Esophagus squamous epithelium (tissue), 5 donors: ENCODE measurements around the gene ZNF334. TPM values are rescaled to one million over a fixed set of nuclear protein-coding genes. Genes with fewer than 3 reads are reported as not detected.

Source experiments
- DNase-seq: peaks from one replicate; lab custom pipeline; 2025; lab: John Stamatoyannopoulos, UW
- H3K27ac ChIP-seq, 4 donors: fragments of 200-600 bp; sonication (generic); one replicate each; pipeline ENCODE4 v1.5.1; 2016 to 2019; ENCODE audit warnings: mild to moderate bottlenecking in 1 of 4
- H3K27me3 ChIP-seq, 4 donors: fragments of 200-600 bp; sonication (generic); 1 replicate in 3 of 4; 2 replicates in 1 of 4; pipeline versions ENCODE4 v1.5.1 to v1.6.0; 2017 to 2021; ENCODE audit warnings: antibody characterized with exemption in 1 of 4
- H3K36me3 ChIP-seq, 3 donors: fragments of 200-600 bp; sonication (generic); one replicate each; pipeline ENCODE4 v1.5.1; 2016 to 2019
- H3K4me1 ChIP-seq, 3 donors: fragments of 200-600 bp; sonication (generic); one replicate each; pipeline ENCODE4 v1.5.1; 2017 to 2019
- H3K4me3 ChIP-seq, 4 donors: fragments of 200-600 bp; sonication (generic); 1 replicate in 3 of 4; 2 replicates in 1 of 4; pipeline ENCODE4 v1.5.1; 2016 to 2019; ENCODE audit warnings: mild to moderate bottlenecking in 2 of 4, moderate library complexity in 1 of 4
- H3K9me3 ChIP-seq, 3 donors: fragments of 200-600 bp; sonication (generic); one replicate each; pipeline ENCODE4 v1.5.1; 2016 to 2019
- POLR2A ChIP-seq, 4 donors: fragments of 450-650 bp; IDR thresholded peaks; one replicate each; pipeline ENCODE4 v1.6.1; 2017; ENCODE audit warnings: antibody characterized with exemption in 4 of 4, mild to moderate bottlenecking in 4 of 4, moderate library complexity in 3 of 4
- WGBS, 2 donors: methylation state at CpG; one replicate each; pipeline ENCODE4 v1.1.5; 2018; 5-methylcytosine and 5-hydroxymethylcytosine counted together
- intact Hi-C: fragments of 100-400 bp; cut with DNase I; formaldehyde crosslinking; loops from one replicate; pipeline ENCODE4 v1.15.0; 2022
- total RNA-seq, 4 donors: library from RNA; depleted of rRNA; stranded (reverse); fragments of >200 nt; gene quantifications; one replicate each; pipeline ENCODE4 v1.1.0, GENCODE V29; 2016
- TF ChIP-seq, protein P1 (sequence below), 6 experiments: fragments of 450-650 bp in 4 of 6; fragments of 200-600 bp in 2 of 6; sonication (generic) in 2 of 6; IDR thresholded peaks; one replicate each; pipeline ENCODE4 v1.5.1; 2016 to 2019; ENCODE audit warnings: antibody characterized with exemption in 6 of 6, mild to moderate bottlenecking in 4 of 6, moderate library complexity in 4 of 6
- donor health status: DM: yes; HTN: yes; CAD: no.

Gene ZNF334
- total RNA-seq, 4 donors from 2014 or later: 0.27 to 1.1 (median 0.90) TPM

DNA sequence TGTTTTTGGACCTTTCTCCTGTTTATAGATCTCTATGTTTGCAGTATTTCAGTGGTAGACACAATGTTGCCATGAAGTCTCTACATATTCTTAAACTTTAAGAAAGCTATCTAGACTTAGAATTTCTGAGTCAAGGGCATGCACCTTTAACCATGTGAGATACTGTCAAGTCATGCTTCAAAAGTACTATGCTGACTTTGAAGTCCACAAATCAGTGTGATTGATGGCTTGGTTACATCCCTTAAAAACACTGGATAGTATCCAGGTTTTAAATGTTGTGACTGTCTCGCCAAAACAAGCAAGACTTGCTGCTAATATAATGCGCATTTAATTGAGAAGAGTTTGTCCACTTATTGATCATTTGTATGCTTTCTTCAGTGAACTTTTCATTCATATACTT, 30.5 kb downstream of the ZNF334 start:
- TF ChIP-seq, protein P1, sequence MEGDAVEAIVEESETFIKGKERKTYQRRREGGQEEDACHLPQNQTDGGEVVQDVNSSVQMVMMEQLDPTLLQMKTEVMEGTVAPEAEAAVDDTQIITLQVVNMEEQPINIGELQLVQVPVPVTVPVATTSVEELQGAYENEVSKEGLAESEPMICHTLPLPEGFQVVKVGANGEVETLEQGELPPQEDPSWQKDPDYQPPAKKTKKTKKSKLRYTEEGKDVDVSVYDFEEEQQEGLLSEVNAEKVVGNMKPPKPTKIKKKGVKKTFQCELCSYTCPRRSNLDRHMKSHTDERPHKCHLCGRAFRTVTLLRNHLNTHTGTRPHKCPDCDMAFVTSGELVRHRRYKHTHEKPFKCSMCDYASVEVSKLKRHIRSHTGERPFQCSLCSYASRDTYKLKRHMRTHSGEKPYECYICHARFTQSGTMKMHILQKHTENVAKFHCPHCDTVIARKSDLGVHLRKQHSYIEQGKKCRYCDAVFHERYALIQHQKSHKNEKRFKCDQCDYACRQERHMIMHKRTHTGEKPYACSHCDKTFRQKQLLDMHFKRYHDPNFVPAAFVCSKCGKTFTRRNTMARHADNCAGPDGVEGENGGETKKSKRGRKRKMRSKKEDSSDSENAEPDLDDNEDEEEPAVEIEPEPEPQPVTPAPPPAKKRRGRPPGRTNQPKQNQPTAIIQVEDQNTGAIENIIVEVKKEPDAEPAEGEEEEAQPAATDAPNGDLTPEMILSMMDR (IDR thresholded peaks at IDR 0.05): no peak
- TF ChIP-seq POLR2A (IDR thresholded peaks at IDR 0.05): no peak
- WGBS, 2 donors: 49 to 71% methylated on average over 2 of the region's 2 CpGs

DNA sequence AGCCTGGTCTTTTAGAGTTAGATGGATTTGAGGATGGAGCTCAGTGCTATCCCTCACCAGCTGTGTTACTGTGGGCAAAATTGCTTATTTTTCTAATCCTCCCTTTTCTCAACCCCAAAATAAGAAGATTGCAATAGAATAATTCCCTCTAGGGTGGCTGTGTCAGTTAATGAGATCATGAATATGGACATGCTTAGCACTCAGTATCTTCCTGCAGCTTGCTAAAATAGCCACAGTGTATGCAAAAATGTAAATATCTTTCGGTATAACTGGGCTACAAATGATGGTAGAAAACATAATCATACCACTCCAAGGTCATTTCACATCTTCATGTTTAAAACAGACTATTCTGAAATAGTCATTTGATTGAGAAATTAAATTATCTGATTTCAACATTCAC, 35.7 kb downstream of the ZNF334 start:
- intact Hi-C loops: no loop called here
- WGBS, 2 donors: 57 to 63% methylated on average over 1 of the region's 1 CpG
- Histone ChIP-seq H3K9me3 (no peaks in the 10 kb centered on the region), H3K4me1 (no peaks in the 10 kb centered on the region), H3K36me3 (no peaks in the 10 kb centered on the region), H3K4me3 (no peak overlapping the region), H3K27me3 (peaks cover 0 to 27% (median 0%) of the 10 kb centered on the region in 4 donors), H3K27ac (no peak overlapping the region)
- no peak for TF ChIP-seq POLR2A (IDR thresholded peaks at IDR 0.05)
- TF ChIP-seq, protein P1 (IDR thresholded peaks at IDR 0.05): no peak
- no peak for DNase-seq

More for the DNA sequence above, 30.5 kb downstream of the ZNF334 start:
- intact Hi-C loops: no loop called here
- H3K36me3 ChIP-seq: no peaks in the 10 kb centered on the region
- no peak overlapping the region for H3K4me3 ChIP-seq
- H3K9me3 ChIP-seq: no peaks in the 10 kb centered on the region
- H3K4me1 ChIP-seq: no peaks in the 10 kb centered on the region
- H3K27me3 ChIP-seq: peaks cover 0 to 61% (median 0%) of the 10 kb centered on the region in 4 donors
- no peak for DNase-seq
- H3K27ac ChIP-seq: no peak overlapping the region

DNA sequence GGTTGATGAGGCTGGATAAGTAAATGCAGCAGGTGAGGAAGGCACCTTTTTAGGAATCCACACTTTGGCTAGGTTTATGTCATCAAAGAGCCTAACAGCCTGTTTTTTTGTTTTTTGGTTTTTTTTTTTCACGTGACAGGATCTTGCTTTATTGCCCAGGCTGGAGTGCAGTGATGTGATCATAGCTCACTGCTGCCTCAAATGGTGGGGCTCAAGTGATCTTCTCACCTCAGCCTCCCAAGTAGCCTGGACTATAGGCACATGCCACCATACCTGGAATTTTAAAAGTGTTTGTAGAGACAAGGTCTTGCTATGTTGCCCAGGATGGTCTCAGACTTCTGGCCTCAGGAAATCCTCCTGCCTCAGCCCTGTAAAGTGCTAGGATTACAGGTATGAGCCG, 36.1 kb downstream of the ZNF334 start:
- Histone ChIP-seq H3K9me3 (no peaks in the 10 kb centered on the region), H3K27ac (no peak overlapping the region), H3K4me1 (no peaks in the 10 kb centered on the region), H3K36me3 (no peaks in the 10 kb centered on the region), H3K27me3 (peaks cover 0 to 30% (median 0%) of the 10 kb centered on the region in 4 donors), H3K4me3 (no peak overlapping the region)
- intact Hi-C loops: no loop called here
- DNase-seq: no peak
- 77 to 84% methylated on average over 2 of the region's 2 CpGs for WGBS, 2 donors
- TF ChIP-seq POLR2A (IDR thresholded peaks at IDR 0.05): no peak
- TF ChIP-seq, protein P1 (IDR thresholded peaks at IDR 0.05): no peak

DNA sequence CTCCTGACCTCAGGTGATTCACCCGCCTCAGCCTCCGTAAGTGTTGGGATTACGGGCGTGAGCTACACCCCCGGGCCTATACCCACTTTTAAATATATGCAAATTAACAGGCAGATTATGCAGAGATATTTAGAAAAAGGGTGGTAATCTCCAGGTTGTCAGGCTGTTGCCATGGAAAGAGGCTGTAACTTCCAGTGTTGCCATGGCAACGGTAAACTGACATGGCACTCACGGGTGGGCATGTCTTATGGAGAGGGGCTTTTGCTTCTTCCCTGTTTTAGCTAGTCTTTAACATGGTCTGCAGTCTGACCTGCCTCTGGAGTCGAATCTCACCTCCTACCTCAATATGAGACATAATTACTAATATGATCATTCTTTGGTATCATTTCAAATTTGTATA, 44.9 kb downstream of the ZNF334 start:
- H3K4me1 ChIP-seq: no peaks in the 10 kb centered on the region
- peaks cover 0 to 11% (median 0%) of the 10 kb centered on the region in 4 donors for H3K27me3 ChIP-seq
- H3K9me3 ChIP-seq: no peaks in the 10 kb centered on the region
- no peak overlapping the region for H3K27ac ChIP-seq
- no peak for DNase-seq
- TF ChIP-seq, protein P1 (IDR thresholded peaks at IDR 0.05): no peak
- TF ChIP-seq POLR2A (IDR thresholded peaks at IDR 0.05): no peak
- intact Hi-C loops: no loop called here
- H3K4me3 ChIP-seq: no peak overlapping the region
- WGBS, 2 donors: 70 to 77% methylated on average over 8 of the region's 8 CpGs
- no peaks in the 10 kb centered on the region for H3K36me3 ChIP-seq

DNA sequence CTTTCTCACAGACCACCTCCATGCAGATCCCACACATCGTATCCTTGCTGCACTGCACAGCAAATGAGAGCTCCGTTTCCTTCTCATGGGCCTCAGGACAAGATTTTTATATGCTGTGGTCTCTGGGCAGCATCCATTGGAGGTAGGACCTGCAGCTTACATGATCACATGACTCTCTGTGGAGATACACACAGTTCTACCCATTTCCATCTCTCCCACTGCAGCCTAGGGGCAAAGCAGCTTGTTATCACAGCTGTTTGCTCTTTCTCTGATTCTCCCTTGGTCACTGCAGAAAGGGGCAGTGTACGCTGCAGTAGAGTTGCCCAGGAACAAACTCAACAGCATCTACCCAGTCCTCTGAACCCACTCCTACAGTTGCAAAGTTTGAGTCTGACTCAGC, 48.9 kb downstream of the ZNF334 start:
- 88% methylated on average over 3 of the region's 3 CpGs for WGBS, 2 donors
- peaks cover 0 to 14% (median 0%) of the 10 kb centered on the region in 4 donors for H3K27me3 ChIP-seq
- no peak for TF ChIP-seq POLR2A (IDR thresholded peaks at IDR 0.05)
- TF ChIP-seq, protein P1 (IDR thresholded peaks at IDR 0.05): no peak

More for the DNA sequence above, 48.9 kb downstream of the ZNF334 start:
- intact Hi-C loops: no loop called here
- Histone ChIP-seq H3K36me3 (no peaks in the 10 kb centered on the region), H3K4me3 (no peak overlapping the region), H3K4me1 (no peaks in the 10 kb centered on the region), H3K27ac (no peak overlapping the region), H3K9me3 (no peaks in the 10 kb centered on the region)
- no peak for DNase-seq
